Activated gamma-delta T cell treated with Interleukin-2 at 50 U/mL for 16 hours (primary cell): ENCODE results near the gene RGS6.

Experiments used
- DNase-seq: peaks from one replicate; pipeline ENCODE4 v3.0.0-alpha.2; 2020

RGS6 gene

DNA sequence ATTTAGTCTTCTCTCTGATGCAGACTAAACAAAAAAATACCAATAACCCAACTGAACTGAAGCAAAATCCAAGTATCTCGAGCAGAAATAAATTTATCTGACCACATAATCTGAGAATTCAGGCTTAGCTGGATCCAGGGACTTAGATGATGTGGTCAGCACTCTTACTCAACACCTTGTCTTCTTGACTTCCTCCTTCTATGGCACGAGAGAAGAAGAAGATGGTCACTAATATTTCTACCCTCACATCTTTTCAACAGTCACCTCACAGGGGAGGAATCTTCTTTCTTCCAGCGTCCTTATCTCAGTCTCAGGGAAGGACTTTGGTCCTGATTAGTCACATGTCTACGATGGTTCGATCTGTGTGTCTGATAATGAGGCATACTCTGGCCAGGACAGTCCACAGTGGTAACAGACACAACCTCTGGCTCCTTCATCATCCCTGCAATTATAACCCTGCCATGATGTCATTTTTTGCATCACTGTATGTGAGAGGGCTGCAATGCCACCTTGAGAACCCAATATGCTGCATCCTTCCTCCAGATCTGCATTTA is 15.8 kb downstream of the RGS6 start:
- no peak for DNase-seq

DNA sequence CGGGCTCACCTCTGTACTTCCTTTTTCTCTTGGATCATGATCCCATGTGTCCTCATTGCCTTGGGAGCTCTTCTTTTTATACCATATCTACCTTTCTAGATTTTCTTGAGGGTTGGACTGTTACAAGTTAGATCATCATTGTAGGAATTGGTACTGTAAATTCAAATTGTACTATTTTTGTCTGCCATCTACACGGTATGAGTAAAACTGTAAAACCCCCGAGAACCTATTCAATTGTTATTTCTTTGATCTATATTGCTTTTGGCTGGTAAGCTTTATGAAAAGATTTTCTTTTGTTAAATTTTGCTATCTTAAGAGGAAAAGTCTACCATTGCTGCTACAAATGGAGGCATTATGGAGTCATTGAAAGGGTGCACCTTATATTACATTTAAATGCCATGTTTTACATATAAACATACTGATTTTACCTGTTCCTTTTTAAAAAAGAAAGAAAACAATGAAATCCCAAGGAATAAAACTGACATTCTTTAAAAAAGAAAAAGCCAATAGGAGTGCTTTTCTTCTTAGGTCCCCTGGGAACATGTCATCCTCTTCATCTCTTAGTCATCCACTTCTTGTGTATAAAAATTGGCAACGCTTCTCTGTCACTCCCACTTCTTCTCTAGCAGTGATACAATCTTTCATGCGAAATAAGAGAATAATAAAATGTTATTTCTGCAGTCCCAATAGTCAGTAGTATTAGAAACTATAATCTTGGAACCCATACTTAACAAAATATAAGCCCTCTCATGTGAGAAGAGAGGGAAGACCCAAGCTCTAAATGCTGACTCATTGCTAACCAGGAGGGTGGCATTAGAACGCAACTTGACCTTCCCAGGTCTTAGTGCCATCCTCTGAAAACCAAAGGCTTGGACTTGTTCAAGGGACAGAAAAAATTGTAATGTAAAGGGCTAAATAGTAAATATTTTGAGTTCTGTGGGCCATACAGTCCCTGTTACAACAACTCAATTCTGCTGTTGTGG is 20.4 kb downstream of the RGS6 start:
- no peak for DNase-seq

DNA sequence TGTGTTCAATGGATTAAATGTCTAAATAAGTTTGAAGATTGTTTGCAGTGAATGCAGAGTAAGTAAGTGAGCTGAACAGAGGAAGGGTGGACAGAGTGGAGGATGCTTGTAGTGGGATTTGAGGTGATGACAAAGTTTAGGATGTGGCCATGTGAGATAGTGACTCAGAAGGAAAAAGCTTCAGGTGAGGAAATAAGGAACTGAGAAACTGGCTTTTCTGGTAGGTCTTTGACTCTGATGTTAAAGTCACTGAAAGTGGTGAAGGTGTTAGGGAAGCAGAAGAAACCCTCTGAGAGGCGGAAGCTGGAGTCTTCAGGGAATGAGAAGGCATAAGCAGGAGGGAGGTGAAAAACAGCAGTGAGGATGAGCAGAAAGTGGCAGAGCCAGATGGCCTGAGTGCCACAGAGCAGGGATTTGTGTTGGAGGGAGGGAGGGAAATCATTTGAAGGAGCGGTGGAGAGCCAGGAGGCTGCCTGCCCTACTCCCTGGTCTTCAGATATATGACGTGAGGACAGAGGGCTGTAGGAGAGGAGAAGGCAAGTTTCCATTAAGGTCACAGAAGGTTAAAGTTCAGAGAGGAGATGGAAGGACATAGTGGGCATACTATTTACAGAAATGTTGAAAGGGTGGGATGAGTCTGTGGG is 24.8 kb downstream of the RGS6 start:
- DNase-seq = no peak

DNA sequence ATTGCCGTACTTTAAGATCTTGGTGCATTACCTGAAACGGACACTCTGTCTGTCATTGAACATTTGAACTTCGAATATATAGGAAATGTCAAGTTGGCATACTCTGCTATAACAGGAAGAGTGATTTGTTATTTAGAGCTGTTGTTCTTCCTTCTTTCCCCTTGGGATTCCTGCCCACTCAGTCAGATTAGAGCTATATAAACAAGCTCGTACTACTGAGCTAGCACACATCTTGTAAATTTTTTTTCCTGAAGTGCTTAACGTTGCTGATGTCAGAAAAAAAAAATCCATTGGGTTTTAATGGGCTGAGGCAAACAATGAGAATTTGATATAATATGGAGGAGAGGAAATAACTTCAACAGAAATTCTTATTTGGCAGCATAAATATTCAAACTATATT is 26.8 kb downstream of the RGS6 start:
- no peak for DNase-seq

DNA sequence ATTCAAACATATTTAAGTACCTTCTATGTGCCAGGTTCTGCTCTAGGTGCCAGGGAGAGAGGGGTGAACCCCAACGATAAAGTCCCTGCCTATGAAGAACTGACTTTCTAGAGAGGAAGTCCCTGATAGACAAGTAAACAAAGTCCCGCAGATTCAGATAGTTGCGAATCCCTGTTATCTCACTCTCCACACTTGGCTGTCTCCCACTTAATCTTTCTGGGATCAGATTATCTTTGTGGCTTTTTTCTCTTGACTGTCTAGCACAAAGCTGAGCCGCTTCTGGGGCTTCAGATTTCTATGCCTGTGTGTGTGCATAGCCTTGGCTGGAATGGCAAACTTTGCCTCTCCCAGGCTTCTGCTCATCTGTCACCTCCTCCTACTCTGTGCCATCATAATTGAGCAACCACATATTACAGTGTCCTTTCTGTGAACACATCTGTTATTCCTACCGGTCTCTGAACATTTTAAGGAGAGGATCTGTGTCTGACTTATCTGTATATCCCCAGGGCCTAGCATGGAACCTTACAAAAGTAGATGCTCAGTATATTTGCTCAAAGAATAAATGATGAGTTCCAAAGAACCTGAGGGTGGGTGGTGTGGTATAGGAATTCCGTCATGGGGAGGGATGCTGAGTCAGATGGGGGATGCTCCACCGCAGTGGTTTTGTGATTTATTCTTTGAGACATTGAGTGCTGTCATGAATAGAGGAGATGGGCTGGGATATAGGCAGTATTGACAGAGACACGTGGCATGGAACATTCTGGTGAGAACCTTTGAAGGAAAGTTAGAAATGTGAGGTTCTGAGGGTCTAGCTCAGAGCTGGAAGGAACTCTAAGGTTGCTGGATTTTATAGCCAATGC is 28.5 kb downstream of the RGS6 start:
- no peak for DNase-seq

DNA sequence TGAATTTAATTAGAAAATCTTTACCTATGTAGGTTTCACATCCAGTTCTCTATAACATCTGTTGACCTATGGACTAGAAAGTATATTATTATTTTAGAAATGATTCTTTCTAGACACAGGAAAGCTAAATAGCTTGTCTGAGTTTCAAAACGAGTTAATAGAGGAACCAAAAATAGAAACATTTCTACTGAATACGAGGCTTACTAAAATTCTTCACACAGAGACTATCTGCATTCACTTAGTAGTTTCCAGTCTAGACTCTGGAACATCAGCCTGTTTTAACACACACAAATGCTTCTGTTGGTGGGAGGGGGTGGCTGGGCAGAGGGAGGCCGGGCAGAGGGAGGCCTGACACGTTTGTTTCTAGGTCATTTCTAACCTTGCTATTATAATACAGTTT is 29.7 kb downstream of the RGS6 start:
- DNase-seq = no peak

DNA sequence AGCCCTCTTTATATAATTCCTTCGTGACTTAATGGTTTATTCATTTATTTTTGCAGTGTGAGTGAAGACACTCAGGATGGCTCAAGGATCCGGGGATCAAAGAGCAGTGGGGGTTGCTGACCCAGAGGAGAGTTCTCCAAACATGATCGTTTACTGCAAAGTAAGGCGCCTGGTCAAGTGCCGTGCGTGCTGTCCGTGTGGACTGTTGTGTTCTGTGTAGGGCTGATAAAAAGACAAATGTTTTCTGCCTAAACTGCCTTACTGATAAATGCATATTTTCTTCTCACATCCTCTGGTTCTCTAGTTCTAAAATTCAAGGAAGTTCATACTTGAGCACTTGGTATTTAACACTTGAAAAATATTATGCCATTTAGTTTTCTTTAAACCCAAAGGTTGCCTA is 32.5 kb downstream of the RGS6 start:
- no peak for DNase-seq

DNA sequence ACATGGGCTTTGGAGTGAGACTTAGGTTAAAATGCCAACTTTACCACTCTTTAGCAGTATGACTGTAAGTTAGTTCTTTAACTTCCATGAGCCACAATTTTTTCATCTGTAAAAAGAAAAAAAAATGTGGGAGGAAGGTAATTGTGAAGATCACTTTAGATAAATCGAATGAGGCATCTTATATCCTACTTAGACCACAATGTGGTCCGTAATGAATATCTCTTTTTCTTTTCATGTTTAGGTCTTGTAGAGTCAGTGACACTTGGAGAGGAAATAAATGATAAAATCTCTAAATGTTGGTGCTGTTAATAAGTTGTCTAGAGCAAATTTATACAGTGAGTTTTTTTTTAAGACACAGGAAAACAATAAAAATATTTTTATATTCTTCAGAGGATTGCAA is 34.3 kb downstream of the RGS6 start:
- DNase-seq = no peak

DNA sequence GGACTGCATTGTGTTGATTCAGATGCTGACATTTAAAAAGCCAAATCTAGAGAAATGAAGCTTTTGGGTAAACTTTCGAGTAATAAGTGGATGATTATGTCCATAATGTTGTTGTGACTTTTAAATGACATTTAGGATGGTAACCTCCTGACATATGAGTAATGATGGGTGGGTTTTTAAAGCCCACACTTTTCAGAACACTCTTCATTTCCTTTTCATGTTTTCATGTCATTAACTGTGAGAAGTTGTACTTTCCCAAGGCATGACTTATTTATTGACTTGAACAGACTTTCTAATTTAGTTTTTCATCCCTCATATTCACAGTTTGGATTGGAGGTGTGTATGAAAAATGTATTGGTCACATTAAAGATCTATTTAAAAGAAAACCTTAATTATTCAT is 35.5 kb downstream of the RGS6 start:
- DNase-seq = no peak

DNA sequence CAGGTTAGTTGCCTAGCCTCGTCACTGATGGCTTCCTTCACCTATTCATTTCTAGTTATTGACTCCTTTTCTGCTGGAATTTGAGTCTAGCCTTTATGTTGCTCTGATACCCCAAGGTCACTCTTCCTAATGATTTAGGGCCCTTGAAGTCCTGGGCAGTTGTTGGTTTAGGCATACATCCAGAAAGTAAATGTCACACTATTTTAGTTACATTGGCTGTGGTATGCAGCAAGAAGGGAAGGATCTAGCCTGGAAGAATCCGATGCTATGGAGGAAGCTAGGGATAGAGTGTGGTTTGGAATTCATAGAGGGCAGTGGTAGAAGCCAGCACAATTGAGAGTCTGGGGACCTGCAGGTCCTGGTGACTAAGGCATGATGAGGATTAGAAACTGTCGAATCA is 38.0 kb downstream of the RGS6 start:
- no peak for DNase-seq

DNA sequence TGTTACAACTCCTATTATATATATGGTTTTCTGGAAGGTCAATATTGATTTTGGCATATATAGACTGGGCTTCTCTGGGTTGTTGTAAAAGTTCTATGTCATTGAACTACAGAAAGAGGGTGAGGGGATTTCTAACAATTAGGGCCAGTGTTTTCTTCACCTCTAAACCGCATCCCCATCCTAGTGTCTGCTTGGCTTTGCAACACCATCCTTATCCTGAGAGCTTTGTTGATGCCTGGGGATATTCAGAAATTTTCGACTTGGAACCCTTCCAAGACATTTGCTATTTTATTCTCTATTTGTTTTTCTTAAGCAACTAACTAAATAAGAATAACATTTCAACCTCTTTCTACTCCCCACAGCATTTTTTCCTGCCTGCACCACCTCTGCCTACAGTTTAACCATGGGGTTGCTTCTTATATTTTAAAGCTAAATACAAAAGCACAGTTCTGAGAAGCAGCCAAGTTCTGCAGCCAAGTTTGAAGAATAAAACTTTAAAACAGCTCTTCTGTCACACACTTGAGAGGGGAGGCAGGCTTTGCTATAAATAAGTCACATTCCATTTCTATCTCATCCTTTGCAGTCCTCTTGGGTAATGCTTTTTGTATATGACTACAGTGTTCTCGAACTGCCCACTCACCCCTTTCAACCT is 53.4 kb downstream of the RGS6 start:
- DNase-seq = no peak

DNA sequence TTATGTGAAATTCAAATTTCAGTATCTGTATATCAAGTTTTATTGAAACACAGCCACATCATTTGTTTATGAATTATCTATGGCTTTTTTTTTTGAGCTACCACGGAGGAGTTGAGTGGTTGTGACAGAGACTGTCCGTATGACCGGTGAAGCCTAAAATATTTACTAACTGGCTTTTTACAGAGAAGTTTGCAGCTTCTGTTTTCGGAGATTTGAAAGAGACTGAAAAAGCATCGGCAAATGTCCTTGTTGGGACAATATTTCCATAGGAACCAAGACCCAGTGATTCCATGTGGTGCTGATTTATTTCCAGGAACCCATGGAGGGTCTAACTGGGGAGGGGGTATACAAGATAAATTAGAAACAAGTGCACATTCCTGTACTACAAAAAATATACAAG is 56.2 kb downstream of the RGS6 start:
- no peak for DNase-seq

DNA sequence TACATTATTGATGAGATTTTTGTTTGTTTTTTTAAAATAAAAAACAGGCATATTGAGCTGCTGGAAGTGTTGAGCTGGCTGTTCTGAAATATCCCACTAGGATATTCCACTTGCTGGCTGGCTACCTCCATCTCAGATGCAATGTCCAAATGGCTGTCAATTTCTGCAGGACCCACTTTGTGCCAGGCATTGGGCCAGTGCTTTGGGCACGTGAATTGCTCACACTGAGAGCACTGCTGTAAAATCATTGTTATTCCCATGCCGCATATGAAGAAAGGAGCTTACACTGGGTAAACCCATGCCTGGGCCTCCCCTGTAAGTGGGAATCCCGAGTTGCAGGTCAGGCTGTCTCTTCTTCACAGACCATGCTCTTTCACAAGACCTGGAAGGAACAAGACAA is 56.7 kb downstream of the RGS6 start:
- DNase-seq = no peak

DNA sequence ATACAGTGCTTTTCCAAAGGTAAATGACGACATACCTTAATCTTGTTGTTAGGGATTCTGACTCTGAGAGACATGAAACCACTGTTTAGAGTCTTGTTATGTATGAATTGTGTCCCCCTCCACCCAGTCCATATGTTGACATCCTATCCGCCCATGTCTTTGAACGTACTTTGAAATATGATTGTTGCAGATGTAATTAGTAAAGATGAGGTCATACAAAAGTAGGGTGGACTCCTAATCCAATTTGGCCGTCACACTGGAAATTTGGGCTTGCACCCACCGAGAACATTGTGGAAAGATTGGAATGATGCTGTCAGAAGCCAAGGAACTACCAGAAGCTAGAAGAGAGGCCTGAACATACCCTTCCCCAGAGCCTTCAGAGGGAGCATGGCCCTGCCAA is 62.2 kb downstream of the RGS6 start:
- DNase-seq = no peak

DNA sequence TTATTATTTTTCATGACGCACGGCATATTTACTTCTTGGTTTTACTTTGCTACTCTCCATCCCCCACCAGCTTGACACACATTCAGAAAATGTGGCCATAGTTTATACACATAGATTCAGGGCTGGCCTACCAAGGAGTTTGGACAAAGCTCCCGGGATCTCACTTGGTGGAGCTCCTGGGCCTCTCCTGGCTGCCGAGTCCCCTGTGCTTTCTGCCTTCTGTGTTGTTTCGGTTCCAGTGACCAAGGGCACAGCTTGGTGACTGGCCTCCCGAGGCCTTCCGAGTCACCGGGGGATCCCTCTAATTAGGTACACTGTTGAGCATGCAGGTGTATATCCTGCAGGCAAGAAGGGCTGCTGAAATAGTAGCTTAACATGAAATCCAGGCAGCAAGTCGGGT is 63.5 kb downstream of the RGS6 start:
- DNase-seq = no peak

DNA sequence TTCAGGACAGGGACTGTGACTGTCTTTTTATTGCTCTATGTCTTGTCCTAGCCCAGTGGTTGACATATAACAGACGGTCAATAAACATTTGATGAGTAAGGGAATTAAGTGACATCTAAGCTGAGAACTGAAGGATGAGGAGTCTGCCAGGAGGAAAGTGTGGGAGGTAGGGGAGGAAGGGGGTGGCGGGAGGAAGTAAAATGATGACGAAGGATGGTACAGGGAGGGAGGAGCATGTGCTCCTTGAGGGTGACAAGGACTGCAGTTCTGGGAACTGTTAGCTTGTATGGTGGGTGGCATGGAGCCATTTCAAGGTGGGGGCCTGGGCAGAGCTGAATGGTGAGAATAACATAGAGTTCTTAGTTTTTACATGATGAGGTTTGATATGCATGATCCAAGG is 64.4 kb downstream of the RGS6 start:
- no peak for DNase-seq

DNA sequence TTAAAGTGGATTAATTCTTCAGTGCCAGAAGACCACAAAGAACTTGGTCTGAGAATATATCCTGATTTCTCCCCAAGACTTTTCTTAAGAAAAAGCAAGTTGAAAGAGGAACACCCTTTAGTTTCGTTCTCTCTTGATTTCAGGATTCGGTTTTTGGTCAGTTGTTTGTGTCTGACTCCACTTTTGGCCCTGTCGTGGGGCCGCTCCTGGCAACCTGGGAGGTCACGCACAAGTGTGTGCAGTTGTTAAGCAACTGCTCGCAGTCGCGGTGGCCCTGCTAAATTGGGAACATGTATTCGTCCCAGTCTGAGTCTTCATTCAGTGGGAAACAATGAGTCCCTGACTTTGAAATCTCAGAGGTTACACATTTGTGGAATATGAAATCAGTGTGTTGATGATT is 68.7 kb downstream of the RGS6 start:
- DNase-seq = no peak

DNA sequence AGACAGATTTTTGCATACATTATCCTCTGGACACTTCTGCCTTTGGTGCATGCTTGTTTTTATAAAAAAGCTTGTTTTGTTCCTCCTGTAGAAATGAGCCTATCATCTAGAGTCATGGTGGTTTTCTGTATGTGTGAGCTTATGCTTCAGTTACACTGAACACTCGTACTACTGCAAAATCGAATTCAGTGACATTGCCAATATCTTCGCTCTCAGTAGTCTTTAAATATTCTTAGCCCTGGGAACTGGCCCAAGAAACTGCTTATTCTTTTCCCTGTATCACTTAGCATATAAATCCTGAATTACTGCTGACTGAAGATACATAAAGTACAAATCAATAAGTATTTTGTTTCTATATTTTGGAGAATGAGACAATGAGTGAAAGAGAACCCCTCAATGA is 70.5 kb downstream of the RGS6 start:
- DNase-seq = no peak

DNA sequence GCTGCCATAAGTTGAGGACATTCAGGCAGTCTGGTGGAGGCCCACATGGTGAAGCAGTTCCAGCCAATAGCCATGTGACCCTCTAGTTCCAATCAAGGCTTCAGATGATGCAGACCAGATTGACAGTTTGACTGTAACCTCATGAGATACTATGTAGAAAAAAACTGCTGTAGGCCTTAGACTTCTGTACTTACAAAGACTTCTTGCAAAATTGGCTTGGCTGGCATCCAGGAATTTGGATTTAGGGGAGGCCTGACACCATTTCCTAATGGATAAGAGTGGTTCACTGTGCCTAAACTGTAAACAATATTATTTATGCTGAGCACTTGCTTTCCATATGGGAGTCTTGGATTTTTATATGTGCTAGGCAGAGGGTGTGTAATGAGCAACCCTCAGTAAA is 76.4 kb downstream of the RGS6 start:
- no peak for DNase-seq

DNA sequence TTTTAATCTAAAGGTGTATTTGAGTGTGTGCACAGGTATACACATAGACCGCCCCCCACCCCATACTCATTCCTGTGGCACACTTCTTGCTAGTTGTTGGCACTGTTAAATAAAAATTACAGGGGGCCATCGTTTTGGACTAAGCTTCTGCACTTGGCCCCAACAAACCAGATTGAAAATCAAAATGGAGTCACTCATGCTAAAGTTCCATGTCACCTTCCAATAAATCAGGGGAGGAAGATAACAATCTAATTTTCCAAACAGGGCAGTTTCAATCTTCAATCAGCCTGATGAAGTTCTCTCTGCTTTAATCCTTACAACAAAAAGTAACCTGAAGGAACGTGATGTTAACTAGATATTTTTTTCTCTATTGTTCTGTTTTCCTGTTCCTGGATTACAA is 78.2 kb downstream of the RGS6 start:
- no peak for DNase-seq

DNA sequence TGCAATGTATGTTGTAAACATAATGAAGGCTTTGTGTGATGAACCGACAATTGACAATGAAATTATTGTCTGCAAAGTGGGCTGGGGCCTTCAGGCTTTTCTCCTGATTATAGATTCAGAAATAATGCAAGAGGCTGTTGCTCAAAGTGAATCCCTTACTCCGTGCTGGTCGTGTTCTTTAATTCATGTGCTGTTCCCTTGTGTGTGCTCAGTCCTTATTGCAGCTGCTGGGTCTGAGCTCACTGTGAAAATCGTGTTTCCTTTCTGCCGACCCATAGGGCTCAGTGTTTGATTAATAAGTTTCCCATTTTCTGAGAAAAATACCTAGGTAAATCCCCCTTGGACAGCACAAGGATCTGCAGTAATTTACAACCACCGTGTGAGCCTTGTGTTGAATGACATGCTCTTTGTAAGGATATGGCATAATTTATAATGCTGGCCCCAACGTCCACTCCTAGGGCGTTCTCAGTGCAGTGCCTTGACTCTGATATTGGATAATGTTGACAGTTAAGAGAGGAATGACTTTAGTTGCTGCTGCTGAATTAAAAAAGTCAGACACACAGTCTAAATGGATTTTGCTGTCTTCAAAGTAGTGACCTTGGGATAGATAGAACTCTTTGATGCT is 81.6 kb downstream of the RGS6 start:
- DNase-seq = no peak

DNA sequence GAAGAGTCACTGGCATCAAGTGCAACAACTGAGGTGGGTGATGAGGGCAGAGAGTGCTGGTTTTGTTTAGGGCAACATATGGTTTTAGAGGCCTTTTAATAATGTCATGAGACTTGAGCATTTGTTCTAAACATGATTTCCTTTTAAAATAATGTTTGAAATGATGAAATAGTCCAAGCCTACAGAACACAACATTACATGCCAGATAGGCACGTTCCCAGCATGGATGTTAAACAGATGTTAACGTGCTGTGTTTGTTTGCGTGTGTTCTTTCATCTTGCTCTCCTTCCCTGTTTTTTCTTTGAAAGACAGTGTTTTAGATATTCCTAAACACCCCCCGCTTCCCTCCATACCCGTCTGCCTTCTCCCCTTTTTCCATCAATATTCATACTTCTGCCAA is 82.3 kb downstream of the RGS6 start:
- DNase-seq = no peak
